ENCODE data around the gene MT1H.

MT1H gene

GRCh38 chr16:56625140-56625942 lies 44.3 kb upstream of the MT1H start, which contains the start of gene MT1E:
Gene MT1E, plus strand, starts transcription at chr16:56625781. Its CDS starts 71 bp downstream, at chr16:56625852.
- Histone ChIP-seq H3K79me2 (ENCODE audit: insufficient read depth, low read depth) (no peaks in the 10 kb centered on the region), H3K4me2 (no peak within 1 kb of the TSS), H3K4me1 (ENCODE audit: low read depth, poor library complexity, severe bottlenecking) (no peaks in the 10 kb centered on the region), H3K4me3 (IDR thresholded peaks at IDR 0.05; ENCODE audit: insufficient read depth, low read depth, low read length) (no peak within 1 kb of the TSS), H3K9ac (no peak within 1 kb of the TSS), H3K27me3 (ENCODE audit: insufficient read depth, low read depth) (no peaks in the 10 kb centered on the region), H3K36me3 (ENCODE audit: insufficient read depth) (no peaks in the 10 kb centered on the region), H4K20me1 (ENCODE audit: insufficient read depth) (no peaks in the 10 kb centered on the region), H2AFZ (ENCODE audit: low read depth) (no peak within 1 kb of the TSS), H3K27ac (no peak within 1 kb of the TSS)
- TF ChIP-seq CTCF (conservative IDR thresholded peaks at IDR 0.05; ENCODE audit: low read depth, low read length): no peak

DNA sequence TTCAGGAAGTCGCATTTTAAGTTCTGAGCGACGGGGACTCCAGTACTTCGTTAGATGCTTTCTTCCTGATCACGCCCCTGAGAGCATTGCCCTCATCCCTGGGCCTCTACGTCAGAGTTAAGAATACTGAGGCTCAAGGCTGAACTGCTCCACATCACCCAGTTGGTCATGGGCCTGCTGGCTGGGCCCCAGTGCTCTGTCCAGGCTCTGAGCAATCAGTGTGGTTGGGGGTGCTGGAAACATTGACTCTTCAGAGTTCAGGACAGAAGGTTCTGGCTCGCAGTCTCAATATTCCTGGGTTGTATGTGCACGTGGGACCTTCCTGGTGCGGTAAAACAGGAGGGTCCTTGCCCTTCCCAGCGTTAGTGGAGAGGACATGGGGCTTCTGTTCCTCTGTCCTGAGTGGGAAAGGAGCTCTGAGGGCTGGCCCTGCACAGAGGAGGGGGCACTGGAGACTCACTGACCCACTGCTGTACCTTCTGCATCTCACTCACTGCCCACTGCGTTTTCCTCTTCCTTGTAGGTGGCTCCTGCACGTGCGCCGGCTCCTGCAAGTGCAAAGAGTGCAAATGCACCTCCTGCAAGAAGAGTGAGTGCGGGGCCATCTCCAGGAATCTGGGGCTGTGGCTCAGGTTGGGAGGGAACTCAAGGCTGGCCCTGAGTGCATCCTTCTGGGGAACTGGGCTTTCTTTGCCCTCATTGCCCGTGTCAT lies 43.5 kb upstream of the MT1H start:
- Histone ChIP-seq H3K4me3 (IDR thresholded peaks at IDR 0.05; ENCODE audit: insufficient read depth, low read depth, low read length) (no peak overlapping the region), H3K27me3 (ENCODE audit: insufficient read depth, low read depth) (no peaks in the 10 kb centered on the region), H2AFZ (ENCODE audit: low read depth) (no peak overlapping the region), H4K20me1 (ENCODE audit: insufficient read depth) (no peaks in the 10 kb centered on the region), H3K27ac (no peak overlapping the region), H3K9ac (no peak overlapping the region), H3K79me2 (ENCODE audit: insufficient read depth, low read depth) (no peaks in the 10 kb centered on the region), H3K4me2 (no peak overlapping the region), H3K4me1 (ENCODE audit: low read depth, poor library complexity, severe bottlenecking) (no peaks in the 10 kb centered on the region), H3K36me3 (ENCODE audit: insufficient read depth) (no peaks in the 10 kb centered on the region)
- no peak for TF ChIP-seq CTCF (conservative IDR thresholded peaks at IDR 0.05; ENCODE audit: low read depth, low read length)

- H3K9ac ChIP-seq: no peak overlapping the region
- no peaks in the 10 kb centered on the region for H3K4me1 ChIP-seq (ENCODE audit: low read depth, poor library complexity, severe bottlenecking)
- no peaks in the 10 kb centered on the region for H3K36me3 ChIP-seq (ENCODE audit: insufficient read depth)
- H3K27me3 ChIP-seq (ENCODE audit: insufficient read depth, low read depth): no peaks in the 10 kb centered on the region
- H3K4me2 ChIP-seq: no peak overlapping the region
- H3K27ac ChIP-seq: no peak overlapping the region
- H3K79me2 ChIP-seq (ENCODE audit: insufficient read depth, low read depth): no peaks in the 10 kb centered on the region
- no peak for TF ChIP-seq CTCF (conservative IDR thresholded peaks at IDR 0.05; ENCODE audit: low read depth, low read length)
- no peaks in the 10 kb centered on the region for H4K20me1 ChIP-seq (ENCODE audit: insufficient read depth)
- H2AFZ ChIP-seq (ENCODE audit: low read depth): no peak overlapping the region
- H3K4me3 ChIP-seq (IDR thresholded peaks at IDR 0.05; ENCODE audit: insufficient read depth, low read depth, low read length): no peak overlapping the region
Measured at GRCh38 chr16:56626685-56627084, 42.9 kb upstream of the MT1H start.

DNA sequence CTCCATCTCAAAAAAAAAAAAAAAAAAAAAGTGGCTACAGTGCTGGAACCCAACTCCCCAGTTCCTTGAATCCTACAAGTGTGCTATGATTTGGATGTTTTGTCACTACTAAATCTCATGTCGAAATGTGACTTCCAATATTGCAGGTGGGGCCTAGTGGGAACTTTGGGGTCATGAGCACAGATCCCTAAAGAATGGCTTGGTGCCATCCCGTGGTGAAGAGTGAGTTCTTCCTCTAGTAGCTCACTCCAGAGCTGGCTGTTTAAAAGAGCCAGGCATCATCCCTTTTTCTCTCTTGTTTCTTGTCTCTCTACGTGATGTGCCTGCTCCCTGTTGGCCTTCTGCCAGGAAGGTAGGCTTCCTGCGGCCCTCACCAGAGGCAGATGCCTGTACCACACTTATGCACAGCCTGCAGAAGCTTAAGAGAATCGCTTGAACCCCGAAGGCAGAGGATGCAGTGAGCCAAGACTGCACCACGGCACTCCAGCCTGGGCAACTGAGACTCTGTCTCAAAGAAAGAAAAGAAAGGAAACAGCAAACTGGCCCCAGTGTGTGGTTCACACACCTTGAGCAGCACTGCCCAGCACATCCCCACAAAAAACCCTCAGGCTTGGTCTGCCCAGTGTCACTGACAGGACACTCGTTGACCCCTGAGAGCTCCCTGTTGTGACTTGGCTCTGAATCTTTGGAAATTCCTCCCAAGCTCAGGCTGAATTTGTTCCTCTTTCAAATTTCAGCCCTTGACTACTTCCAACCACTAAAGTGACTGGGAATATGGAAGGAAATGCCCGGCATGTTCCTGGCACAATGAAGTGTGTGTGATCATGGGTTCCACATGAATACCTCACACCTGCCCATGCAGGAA lies 40.9 kb upstream of the MT1H start:
- no peak overlapping the region for H3K27ac ChIP-seq
- H2AFZ ChIP-seq (ENCODE audit: low read depth): no peak overlapping the region

More for the DNA sequence above, 40.9 kb upstream of the MT1H start:
- H3K4me1 ChIP-seq (ENCODE audit: low read depth, poor library complexity, severe bottlenecking): no peaks in the 10 kb centered on the region
- no peaks in the 10 kb centered on the region for H3K27me3 ChIP-seq (ENCODE audit: insufficient read depth, low read depth)
- no peaks in the 10 kb centered on the region for H3K79me2 ChIP-seq (ENCODE audit: insufficient read depth, low read depth)
- no peaks in the 10 kb centered on the region for H4K20me1 ChIP-seq (ENCODE audit: insufficient read depth)
- H3K4me3 ChIP-seq (IDR thresholded peaks at IDR 0.05; ENCODE audit: insufficient read depth, low read depth, low read length): no peak overlapping the region
- H3K36me3 ChIP-seq (ENCODE audit: insufficient read depth): no peaks in the 10 kb centered on the region
- no peak overlapping the region for H3K9ac ChIP-seq
- no peak overlapping the region for H3K4me2 ChIP-seq
- no peak for TF ChIP-seq CTCF (conservative IDR thresholded peaks at IDR 0.05; ENCODE audit: low read depth, low read length)
